Pancreas (tissue), 10 donors: Measurements from ENCODE around the gene BAZ2B. TPM values are rescaled to one million over a fixed set of nuclear protein-coding genes. Genes with fewer than 3 reads are reported as not detected.
A peak's percentile ranks its signal among the peaks of the same experiment; 100 is the strongest.

Experiments
- ATAC-seq, 4 donors: fragments of 200-7000 bp; cut with Tn5 transposase; one replicate each; pipeline versions ENCODE4 v1.8.0 to v1.9.1; 2020; ENCODE audit warnings: mild to moderate bottlenecking in 4 of 4, moderate library complexity in 4 of 4
- DNase-seq, 6 donors: peaks; one replicate each; pipeline ENCODE4 v3.0.0-alpha.2; 2020
- FAIRE-seq: peaks from 2 replicates; lab custom pipeline; 2012; peaks lifted over from hg19 to GRCh38; lab: Jason Lieb, UNC
- H3K27ac ChIP-seq, 4 donors: fragments of 200-600 bp; sonication (generic); 1 replicate in 3 of 4; 2 replicates in 1 of 4; pipeline versions ENCODE4 v1.5.0 to v1.8.0; 2020
- H3K27me3 ChIP-seq, 4 donors: fragments of 200-600 bp; one replicate each; pipeline ENCODE4 v1.8.0; 2021
- H3K36me3 ChIP-seq, 3 donors: fragments of 200-600 bp; sonication (generic) in 1 of 3; one replicate each; pipeline versions ENCODE4 v1.5.0 to v1.8.0; 2020 to 2021
- H3K4me1 ChIP-seq, 3 donors: fragments of 200-600 bp; one replicate each; pipeline ENCODE4 v1.8.0; 2021
- H3K4me3 ChIP-seq, 4 donors: fragments of 200-600 bp; sonication (generic) in 2 of 4; one replicate each; pipeline versions ENCODE4 v1.5.0 to v1.8.0; 2020 to 2021
- H3K9me3 ChIP-seq, 4 donors: fragments of 200-600 bp; one replicate each; pipeline ENCODE4 v1.8.0; 2021
- CTCF ChIP-seq, 4 donors: fragments of 200-600 bp; sonication (generic) in 3 of 4; IDR thresholded peaks; one replicate each; pipeline versions ENCODE4 v1.5.0 to v1.8.0; 2021; ENCODE audit warnings: antibody characterized with exemption in 4 of 4
- WGBS, 2 donors: extraction: QIAGEN DNeasy Blood & Tissue Kit; methylation state at CpG; one replicate each; pipeline ENCODE4 v1.1.7; 2013; 5-methylcytosine and 5-hydroxymethylcytosine counted together
- intact Hi-C, 3 donors: fragments of 100-400 bp; cut with DNase I; formaldehyde crosslinking; loops; one replicate each; pipeline versions ENCODE4 v1.11.1 to v1.14.2; 2022
- polyA plus RNA-seq, 2 donors: library from polyadenylated mRNA; stranded (reverse); fragments of 200-250 nt; gene quantifications; one replicate each; pipeline ENCODE4 v1.2.3, GENCODE V29; 2013
- total RNA-seq, 6 donors: library from RNA; stranded (reverse); fragmentation: NEBNext Ultra II Directional in 4 of 6; extraction: Animal tissue kit (Norgen Biotek cat#: 25700) in 4 of 6; gene quantifications; one replicate each; pipeline versions ENCODE4 v1.2.1 to v1.2.4, GENCODE V29; 2021 to 2023
- donor health status: healthy with polysubstance abuse.
- donor health status: DM: no; HTN: no; CAD: no; lungs with moderate emphysema.
- donor health status: DM: no; HTN: no; CAD: no.
- donor health status: control.
- donor health status: control.
- donor health status: Bipolar disorder and iron deficiency.
- donor health status: DM: yes; HTN: yes; CAD: no.
- donor health status: DM: no; HTN: no; CAD: no.
- donor health status: DM: no; HTN: no; CAD: no.
- donor health status: DM: yes; HTN: yes; CAD: no.

Gene BAZ2B
- total and polyA plus RNA-seq, 8 donors: 14.4 to 52.1 (median 34.4) TPM

GRCh38 chr2:159281002-159281401 is 335.3 kb downstream of the BAZ2B start:
- intact Hi-C loops: no loop called here

GRCh38 chr2:159279700-159280099 is 336.6 kb downstream of the BAZ2B start:
- Histone ChIP-seq H3K4me3 (no peak overlapping the region), H3K9me3 (no peaks in the 10 kb centered on the region), H3K27ac (no peak overlapping the region), H3K27me3 (no peaks in the 10 kb centered on the region), H3K4me1 (peaks cover 0 to under 1% (median 0%) of the 10 kb centered on the region in 3 donors), H3K36me3 (peaks cover 0 to 15% (median 0%) of the 10 kb centered on the region in 3 donors)
- TF ChIP-seq CTCF (IDR thresholded peaks at IDR 0.05): no peak
- FAIRE-seq: no peak
- no peak for DNase-seq
- WGBS, 2 donors: 98% methylated on average over 2 of the region's 2 CpGs
- ATAC-seq: no peak
- intact Hi-C loops: no loop called here

More at GRCh38 chr2:159281002-159281401, 335.3 kb downstream of the BAZ2B start:
- Histone ChIP-seq H3K27me3 (no peaks in the 10 kb centered on the region), H3K36me3 (peaks cover 0 to 15% (median 0%) of the 10 kb centered on the region in 3 donors), H3K9me3 (no peaks in the 10 kb centered on the region), H3K27ac (no peak overlapping the region), H3K4me3 (no peak overlapping the region), H3K4me1 (peaks cover 0 to 8% (median 0%) of the 10 kb centered on the region in 3 donors)
- ATAC-seq: no peak
- WGBS, 2 donors: 96 to 97% methylated on average over 6 of the region's 6 CpGs
- no peak for DNase-seq
- no peak for FAIRE-seq
- TF ChIP-seq CTCF (IDR thresholded peaks at IDR 0.05): no peak

GRCh38 chr2:159275111-159275510 is 341.2 kb downstream of the BAZ2B start:
- WGBS, 2 donors: 97% methylated on average over 1 of the region's 1 CpG
- intact Hi-C loops: no loop called here
- H3K27ac ChIP-seq: no peak overlapping the region
- no peaks in the 10 kb centered on the region for H3K27me3 ChIP-seq
- H3K4me3 ChIP-seq: no peak overlapping the region
- DNase-seq (no peak), FAIRE-seq (peak; percentile 5), ATAC-seq (no peak)
- peaks cover 0 to 7% (median 0%) of the 10 kb centered on the region in 3 donors for H3K36me3 ChIP-seq
- no peaks in the 10 kb centered on the region for H3K9me3 ChIP-seq
- no peak for TF ChIP-seq CTCF (IDR thresholded peaks at IDR 0.05)
- H3K4me1 ChIP-seq: no peaks in the 10 kb centered on the region

GRCh38 chr2:159272156-159272555 is 344.2 kb downstream of the BAZ2B start:
- intact Hi-C loops: no loop called here
- no peaks in the 10 kb centered on the region for H3K9me3 ChIP-seq
- no peak overlapping the region for H3K4me3 ChIP-seq
- H3K27me3 ChIP-seq: no peaks in the 10 kb centered on the region
- no peak overlapping the region for H3K27ac ChIP-seq
- TF ChIP-seq CTCF (IDR thresholded peaks at IDR 0.05): no peak
- FAIRE-seq (no peak), ATAC-seq (no peak), DNase-seq (no peak)
- WGBS, 2 donors: 44 to 67% methylated on average over 5 of the region's 5 CpGs
- H3K4me1 ChIP-seq: no peaks in the 10 kb centered on the region
- no peaks in the 10 kb centered on the region for H3K36me3 ChIP-seq

- FAIRE-seq: no peak
Observed at GRCh38 chr2:159270744-159271379, 345.5 kb downstream of the BAZ2B start.

More at GRCh38 chr2:159270744-159271379, 345.5 kb downstream of the BAZ2B start:
- no peak for DNase-seq
- H3K36me3 ChIP-seq: no peaks in the 10 kb centered on the region
- no peak overlapping the region for H3K27ac ChIP-seq
- intact Hi-C loops: no loop called here
- H3K9me3 ChIP-seq: no peaks in the 10 kb centered on the region
- H3K27me3 ChIP-seq: no peaks in the 10 kb centered on the region
- H3K4me1 ChIP-seq: no peaks in the 10 kb centered on the region
- no peak for TF ChIP-seq CTCF (IDR thresholded peaks at IDR 0.05)
- 89 to 95% methylated on average over 4 of the region's 4 CpGs for WGBS, 2 donors
- ATAC-seq: no peak
- H3K4me3 ChIP-seq: no peak overlapping the region
